DMS 273 (cell line): ENCODE measurements around the gene CSRP1.
"Not testable (repeated sequence)": the region's sequence is repeated elsewhere in the genome, so short reads cannot be mapped to it uniquely, and the experiment has no call there.

Experiments
- DNase-seq: peaks from one replicate; lab custom pipeline; 2025; ENCODE audit not compliant: unreplicated experiment; lab: John Stamatoyannopoulos, UW

Gene CSRP1

GRCh38 chr1:201479201-201479730, 27.7 kb downstream of the CSRP1 start:
- DNase-seq, result no peak

DNA sequence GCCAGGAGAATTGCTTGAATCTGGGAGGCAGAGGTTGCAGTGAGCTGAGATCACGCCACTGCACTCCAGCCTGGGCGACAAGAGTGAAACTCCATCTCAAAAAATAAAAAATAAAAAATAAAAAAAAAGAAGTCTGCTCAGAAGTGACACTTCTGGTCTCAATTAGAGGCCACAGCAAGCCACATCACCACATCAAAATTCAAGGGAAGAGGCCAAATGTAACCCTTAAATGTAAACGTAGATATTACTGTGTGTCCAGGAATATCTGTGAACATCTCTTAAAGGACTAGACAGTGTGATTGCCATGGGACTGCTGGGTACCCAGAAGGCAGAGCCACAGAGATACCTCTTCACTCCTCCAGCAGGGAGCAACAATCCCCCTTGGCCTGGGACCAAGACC, 28.3 kb downstream of the CSRP1 start:
- DNase-seq, result not testable (repeated sequence)

DNA sequence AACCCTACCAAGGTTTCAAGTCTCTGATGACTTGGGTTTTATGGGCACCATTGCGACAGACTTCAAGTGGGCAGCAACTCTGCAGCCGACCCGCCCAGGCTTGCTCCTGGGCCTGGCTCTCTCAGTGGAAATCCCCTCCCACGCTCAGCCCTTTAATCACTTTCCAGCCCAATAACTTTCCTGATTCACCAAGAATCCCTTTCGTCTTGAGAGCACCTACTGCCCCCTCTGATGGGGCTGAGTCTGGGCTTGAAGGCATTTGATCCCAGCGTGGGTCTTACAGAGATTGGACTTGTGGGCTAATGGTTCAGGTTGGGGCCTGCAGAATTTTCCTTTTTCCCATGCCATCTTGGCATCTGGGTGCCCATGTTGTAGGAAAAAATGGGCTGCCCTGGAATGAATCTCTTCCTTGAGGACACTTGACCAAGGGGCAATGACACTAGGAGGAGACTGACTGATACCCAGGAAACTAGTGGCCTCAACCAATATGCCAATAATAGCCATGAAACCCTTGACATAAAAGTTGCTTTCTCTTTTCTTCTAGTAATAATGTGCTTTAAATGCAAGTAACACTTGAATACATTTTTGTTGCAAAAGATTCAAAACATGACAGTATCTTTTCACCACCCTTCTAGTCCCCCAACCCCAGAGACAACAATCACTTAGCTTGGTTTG, 30.1 kb downstream of the CSRP1 start:
- DNase-seq, result peak; percentile 30

DNA sequence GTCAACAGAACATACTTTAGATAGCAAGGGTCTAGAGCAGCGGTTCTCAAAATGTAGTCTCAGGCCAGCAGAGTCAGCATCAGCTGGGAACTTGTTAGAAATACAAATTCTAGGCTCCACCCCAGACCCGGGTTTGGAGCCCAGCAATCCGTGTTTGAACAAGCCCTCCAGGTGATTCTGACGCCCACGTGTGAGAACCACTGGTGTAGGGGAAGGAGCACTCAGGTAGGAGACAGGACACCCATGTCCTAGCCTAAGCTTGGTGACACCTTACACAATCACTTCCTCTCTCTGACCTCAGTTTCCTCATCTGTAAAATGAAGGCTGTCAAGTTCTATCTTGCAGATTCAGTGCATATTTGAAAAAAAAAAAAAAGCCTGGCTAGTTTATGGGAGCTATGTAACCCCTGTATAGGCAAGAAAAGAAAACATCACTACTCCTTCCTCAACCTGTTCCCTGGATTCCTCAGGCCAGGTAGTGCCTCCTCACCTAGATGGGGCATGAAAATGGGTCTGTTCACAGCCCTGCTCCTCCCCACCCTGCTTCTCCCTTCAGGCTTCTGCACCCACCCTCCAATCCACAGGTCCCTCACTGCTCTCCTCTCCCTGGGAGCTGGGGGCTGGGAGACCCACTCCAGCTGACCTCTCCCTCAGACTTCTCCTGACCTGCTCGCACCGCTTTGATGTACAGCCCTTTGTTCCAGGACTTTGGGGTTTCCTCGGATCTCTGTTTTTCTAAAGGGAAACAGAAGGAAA, 30.8 kb downstream of the CSRP1 start:
- no peak for DNase-seq

GRCh38 chr1:201475130-201475529, 31.8 kb downstream of the CSRP1 start:
- DNase-seq, result no peak

DNA sequence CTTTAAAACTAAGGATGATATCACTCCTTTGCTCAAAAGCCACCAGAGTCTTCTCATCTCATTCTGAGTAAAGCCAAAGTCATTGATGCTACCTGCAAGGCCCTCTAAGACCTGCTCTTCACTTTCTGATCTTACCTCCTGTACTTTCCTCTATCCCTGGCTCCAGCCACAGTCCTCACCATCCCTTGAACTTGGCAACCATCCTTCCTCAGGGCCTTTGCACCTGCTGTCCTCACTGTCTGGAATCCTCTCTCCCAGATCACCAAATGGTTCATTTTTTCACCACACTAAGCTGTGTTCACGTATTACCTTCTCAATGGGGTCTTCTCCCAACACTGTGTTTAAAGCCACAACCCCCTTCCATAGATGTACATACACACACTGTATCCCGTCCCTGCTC, 33.6 kb downstream of the CSRP1 start:
- DNase-seq, result no peak

- not testable (repeated sequence) for DNase-seq
Observed at GRCh38 chr1:201472321-201472720, 34.6 kb downstream of the CSRP1 start.

DNA sequence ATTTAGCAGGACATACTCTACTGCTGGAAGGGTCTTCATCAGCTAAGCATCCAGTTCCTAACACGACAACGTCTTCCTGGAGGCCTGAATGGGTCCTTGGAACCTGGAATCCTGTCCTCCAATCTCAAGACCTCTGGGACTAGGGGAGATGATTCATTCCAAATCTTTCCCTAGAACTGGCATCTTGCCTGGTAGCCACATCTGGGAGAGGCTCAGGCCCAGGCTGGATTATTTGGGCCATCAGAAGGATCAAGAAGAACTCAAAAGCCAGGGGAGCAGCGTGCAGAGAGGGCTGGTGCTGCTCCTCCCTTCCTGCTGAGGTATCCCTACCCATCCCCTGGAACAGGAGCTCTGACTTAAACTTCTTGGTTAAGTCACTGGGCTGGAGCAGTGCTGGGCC, 35.2 kb downstream of the CSRP1 start:
- DNase-seq, result peak; percentile 62

DNA sequence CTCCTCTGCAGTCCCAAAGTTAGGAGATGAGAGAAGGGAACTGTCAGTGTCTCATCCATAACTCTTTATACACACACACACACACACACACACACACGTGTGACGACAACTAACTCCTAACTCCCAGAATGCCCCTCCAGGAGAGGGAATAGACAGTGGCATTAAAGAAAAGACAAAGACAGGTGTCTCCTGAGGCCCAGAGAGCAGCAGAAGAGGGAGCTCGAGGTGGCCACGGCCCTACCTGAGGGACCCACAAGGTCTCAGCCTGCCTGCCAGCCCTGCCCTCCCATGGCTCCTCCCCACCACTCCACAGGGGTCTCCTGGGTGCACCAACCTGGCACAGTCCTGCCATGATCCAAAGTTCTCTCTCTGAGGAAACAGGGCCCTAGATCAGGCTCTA, 36.3 kb downstream of the CSRP1 start:
- no peak for DNase-seq

- no peak for DNase-seq
Observed at GRCh38 chr1:201469645-201470074, 37.3 kb downstream of the CSRP1 start.

- DNase-seq, result peak; percentile 92
Observed at GRCh38 chr1:201468844-201469644, 37.9 kb downstream of the CSRP1 start, which contains the start of gene PHLDA3. Gene PHLDA3, minus strand, starts transcription at chr1:201469188. Its CDS starts 402 bp downstream, at chr1:201468786.

DNA sequence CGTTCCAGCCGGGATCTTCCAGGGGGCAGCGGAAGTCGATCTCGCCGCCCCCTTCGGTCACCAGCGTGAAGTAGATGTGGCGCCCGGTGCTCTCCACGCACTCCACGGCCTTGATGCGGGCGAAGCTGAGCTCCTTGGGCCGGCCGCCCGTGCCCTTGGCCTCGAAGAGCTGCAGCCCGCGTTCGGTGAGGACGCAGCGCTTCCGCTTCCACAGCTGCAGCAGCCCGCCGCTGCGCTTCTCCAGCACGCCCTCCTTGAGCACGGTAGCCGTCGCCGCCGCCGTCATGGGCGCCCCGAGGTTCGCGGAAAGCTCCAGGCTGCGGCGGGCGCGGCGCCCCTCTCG, 38.5 kb downstream of the CSRP1 start:
- peak; percentile 79 for DNase-seq

GRCh38 chr1:201466492-201466891, 40.4 kb downstream of the CSRP1 start:
- DNase-seq, result no peak

GRCh38 chr1:201465698-201466290, 41.1 kb downstream of the CSRP1 start:
- no peak for DNase-seq

GRCh38 chr1:201463071-201463552, 43.8 kb downstream of the CSRP1 start:
- no peak for DNase-seq

DNA sequence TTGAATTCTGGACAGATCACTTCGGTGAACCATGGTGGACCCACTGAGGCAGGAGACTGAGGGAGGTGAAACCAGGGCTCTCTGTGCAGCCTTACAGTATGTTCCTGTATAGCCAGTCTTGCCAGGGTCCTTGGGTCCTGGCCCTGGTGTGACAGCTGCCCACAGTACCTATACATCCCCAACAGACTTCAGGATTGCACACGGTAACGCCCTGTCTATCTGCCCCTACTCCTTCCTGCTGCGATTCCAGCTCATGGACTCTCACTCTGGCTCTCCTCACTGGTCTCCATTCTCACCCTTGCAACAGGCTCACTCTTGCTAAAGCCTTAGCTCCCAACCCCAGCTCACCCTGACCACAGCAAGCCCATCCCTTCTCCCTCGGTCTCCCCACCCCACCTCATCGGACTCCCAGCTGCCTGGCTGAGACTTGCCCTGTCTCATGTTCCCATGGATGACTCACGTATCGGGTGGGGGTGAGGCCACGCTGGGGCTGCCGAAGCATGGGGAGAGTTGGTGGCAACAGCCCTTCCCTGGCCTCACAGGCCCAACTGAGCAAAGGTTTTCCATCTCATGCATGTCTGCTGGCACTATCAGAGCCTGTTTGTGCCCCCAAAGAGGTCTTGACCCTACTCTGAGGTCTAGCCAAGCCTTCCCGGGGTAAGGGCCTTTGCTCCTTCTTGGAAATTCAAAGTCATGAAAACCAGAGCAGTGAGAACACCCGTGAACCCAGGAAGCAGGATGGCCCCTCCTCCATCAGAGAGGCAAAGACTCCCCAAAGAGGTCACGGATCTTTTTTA, 45.1 kb downstream of the CSRP1 start:
- peak; percentile 58 for DNase-seq

GRCh38 chr1:201460814-201461644, 45.9 kb downstream of the CSRP1 start:
- no peak for DNase-seq

DNA sequence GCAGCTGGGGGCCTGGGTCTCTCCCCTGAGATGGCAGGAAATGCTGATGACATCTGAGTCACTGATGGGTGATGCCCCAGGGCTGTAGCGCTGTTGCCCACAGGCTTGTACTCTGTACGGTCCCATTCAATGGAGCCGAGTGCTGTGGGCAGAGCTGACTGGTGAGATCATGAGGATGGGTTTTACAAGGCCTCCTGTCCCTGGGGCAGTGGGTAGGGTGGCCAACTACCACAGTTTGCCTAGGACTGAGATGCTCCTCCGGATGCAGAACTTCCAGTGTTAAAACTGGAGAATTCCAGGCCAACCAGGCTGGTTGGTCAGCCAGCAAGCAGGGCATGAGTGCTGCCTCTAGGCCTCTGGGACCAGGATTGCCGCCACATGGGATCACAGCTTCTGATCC, 47.1 kb downstream of the CSRP1 start:
- DNase-seq, result no peak

GRCh38 chr1:201459052-201459451, 47.9 kb downstream of the CSRP1 start:
- DNase-seq, result no peak
